ENCODE results near the gene LRG1. TPM values are rescaled to one million over a fixed set of nuclear protein-coding genes. Genes with fewer than 3 reads are reported as not detected.

LRG1 gene
- total and polyA plus RNA-seq, 4 donors: 14.4 to 56.7 (median 15.6) TPM

GRCh38 chr19:4521888-4522242, 18.0 kb downstream of the LRG1 start:
- WGBS, 2 donors: 88 to 90% methylated on average over 5 of the region's 5 CpGs
- H3K9ac ChIP-seq (ENCODE audit: insufficient read depth in 1 of 2, low read length in 2 of 2): no peak overlapping the region
- no peak overlapping the region for H3K4me3 ChIP-seq
- H3K27ac ChIP-seq (ENCODE audit: low read depth in 1 of 2, low read length in 1 of 2): no peak overlapping the region
- no peak for ATAC-seq (ENCODE audit: insufficient read depth, low FRiP score)
- DNase-seq: no peak
- no peaks in the 10 kb centered on the region for H3K36me3 ChIP-seq (ENCODE audit: control insufficient read depth in 4 of 4, insufficient read depth in 4 of 4, low read length in 4 of 4)
- TF ChIP-seq, protein P1, sequence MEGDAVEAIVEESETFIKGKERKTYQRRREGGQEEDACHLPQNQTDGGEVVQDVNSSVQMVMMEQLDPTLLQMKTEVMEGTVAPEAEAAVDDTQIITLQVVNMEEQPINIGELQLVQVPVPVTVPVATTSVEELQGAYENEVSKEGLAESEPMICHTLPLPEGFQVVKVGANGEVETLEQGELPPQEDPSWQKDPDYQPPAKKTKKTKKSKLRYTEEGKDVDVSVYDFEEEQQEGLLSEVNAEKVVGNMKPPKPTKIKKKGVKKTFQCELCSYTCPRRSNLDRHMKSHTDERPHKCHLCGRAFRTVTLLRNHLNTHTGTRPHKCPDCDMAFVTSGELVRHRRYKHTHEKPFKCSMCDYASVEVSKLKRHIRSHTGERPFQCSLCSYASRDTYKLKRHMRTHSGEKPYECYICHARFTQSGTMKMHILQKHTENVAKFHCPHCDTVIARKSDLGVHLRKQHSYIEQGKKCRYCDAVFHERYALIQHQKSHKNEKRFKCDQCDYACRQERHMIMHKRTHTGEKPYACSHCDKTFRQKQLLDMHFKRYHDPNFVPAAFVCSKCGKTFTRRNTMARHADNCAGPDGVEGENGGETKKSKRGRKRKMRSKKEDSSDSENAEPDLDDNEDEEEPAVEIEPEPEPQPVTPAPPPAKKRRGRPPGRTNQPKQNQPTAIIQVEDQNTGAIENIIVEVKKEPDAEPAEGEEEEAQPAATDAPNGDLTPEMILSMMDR (IDR thresholded peaks at IDR 0.05; ENCODE audit: control extremely low read depth, extremely low read depth): no peak
- peaks cover 0 to 4% (median 0%) of the 10 kb centered on the region in 5 donors for H3K4me1 ChIP-seq (ENCODE audit: control insufficient read depth in 5 of 5, insufficient read depth in 5 of 5, low read length in 5 of 5)
- no peaks in the 10 kb centered on the region for H3K9me3 ChIP-seq (ENCODE audit: control insufficient read depth in 4 of 4, insufficient read depth in 3 of 4, low read length in 3 of 4)
- H3K27me3 ChIP-seq (ENCODE audit: control insufficient read depth in 3 of 3, insufficient read depth in 3 of 3, low read length in 2 of 3): no peaks in the 10 kb centered on the region

DNA sequence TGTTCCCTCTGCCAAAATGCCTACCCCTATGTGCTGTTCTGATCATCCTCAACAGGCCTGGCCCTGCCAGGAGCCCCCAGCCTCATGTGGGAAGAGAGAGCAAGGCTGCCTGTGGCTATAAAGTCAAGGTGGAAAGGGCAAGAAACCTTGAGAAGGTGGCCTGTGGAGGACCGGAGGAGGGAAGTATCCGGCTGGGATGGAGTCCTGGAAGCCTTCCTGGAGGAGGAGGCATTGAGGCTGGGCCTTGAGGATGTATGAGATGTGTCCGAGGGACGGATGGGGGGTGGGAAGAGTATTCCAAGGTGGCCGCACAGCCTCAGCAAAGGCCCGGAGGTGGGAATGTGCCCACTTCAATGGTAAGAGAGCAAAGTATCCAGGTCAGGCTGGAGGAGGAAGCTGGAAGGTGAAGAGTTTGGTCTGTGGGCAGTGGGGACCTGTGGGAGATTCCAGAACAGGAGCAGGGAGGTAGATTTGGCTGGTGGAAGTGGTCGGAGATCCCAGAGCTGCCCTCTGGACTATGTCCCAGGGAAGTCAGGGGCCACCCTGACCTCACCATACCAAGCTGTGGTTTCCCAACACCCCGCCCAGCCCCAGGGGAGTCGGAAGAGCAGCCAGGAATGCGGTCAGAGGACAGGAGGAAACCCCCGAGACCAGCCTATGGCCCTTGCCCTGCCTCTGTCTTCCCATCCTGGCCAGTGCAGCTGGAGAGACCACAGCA, 18.5 kb downstream of the LRG1 start:
- no peak for ATAC-seq (ENCODE audit: insufficient read depth, low FRiP score)
- H3K36me3 ChIP-seq (ENCODE audit: control insufficient read depth in 4 of 4, insufficient read depth in 4 of 4, low read length in 4 of 4): no peaks in the 10 kb centered on the region
- no peak for DNase-seq

DNA sequence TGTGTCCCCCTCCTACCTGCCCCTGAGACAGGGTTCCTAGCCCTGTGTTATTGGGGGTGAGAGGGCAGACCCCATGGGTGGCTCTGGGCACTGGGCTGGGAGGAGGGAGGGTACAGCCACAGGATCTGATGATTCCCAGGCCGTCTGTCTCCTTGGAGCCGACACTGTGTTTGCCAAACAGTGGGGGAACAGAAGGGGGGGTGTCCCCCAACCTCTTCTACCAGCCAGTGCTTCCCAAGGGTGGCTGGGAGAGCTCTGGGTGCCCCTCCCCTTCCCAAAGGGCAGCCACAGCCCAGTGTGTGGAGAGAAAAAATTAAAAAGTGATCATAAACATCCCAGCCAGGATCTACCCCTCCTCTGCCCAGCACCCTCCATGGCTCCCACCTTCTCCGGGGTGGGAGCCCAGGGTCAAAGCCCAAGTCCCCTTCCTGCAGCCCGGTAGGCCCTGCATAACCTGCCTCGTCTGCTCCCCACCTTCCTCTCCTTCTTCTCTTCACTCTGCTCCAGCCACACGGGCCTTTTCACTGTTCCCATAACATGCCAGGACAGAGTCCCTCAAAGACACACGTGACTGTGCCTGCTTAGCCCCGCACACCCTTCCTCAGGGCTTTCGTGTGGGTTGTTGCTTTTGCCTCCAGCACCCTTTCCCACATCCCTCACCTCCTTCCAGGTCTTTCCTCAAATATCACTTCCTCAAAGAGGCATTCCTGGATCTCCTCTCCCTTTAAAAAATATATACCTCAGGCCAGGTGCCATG, 20.1 kb downstream of the LRG1 start:
- no peaks in the 10 kb centered on the region for H3K4me1 ChIP-seq (ENCODE audit: control insufficient read depth in 5 of 5, insufficient read depth in 5 of 5, low read length in 5 of 5)
- ATAC-seq (ENCODE audit: insufficient read depth, low FRiP score) (no peak), DNase-seq (no peak)
- H3K4me3 ChIP-seq: no peak overlapping the region
- no peaks in the 10 kb centered on the region for H3K36me3 ChIP-seq (ENCODE audit: control insufficient read depth in 4 of 4, insufficient read depth in 4 of 4, low read length in 4 of 4)
- WGBS, 2 donors: 70 to 76% methylated on average over 9 of the region's 9 CpGs
- H3K27me3 ChIP-seq (ENCODE audit: control insufficient read depth in 3 of 3, insufficient read depth in 3 of 3, low read length in 2 of 3): no peaks in the 10 kb centered on the region
- peak overlapping the region in 1 of 2 donors; percentile 64 for H3K27ac ChIP-seq (ENCODE audit: low read depth in 1 of 2, low read length in 1 of 2)
- TF ChIP-seq, protein P1 (IDR thresholded peaks at IDR 0.05; ENCODE audit: control extremely low read depth, extremely low read depth): no peak
- no peak overlapping the region for H3K9ac ChIP-seq (ENCODE audit: insufficient read depth in 1 of 2, low read length in 2 of 2)
- H3K9me3 ChIP-seq (ENCODE audit: control insufficient read depth in 4 of 4, insufficient read depth in 3 of 4, low read length in 3 of 4): no peaks in the 10 kb centered on the region

More for the DNA sequence above, 18.5 kb downstream of the LRG1 start:
- Histone ChIP-seq H3K9ac (ENCODE audit: insufficient read depth in 1 of 2, low read length in 2 of 2) (no peak overlapping the region), H3K27me3 (ENCODE audit: control insufficient read depth in 3 of 3, insufficient read depth in 3 of 3, low read length in 2 of 3) (no peaks in the 10 kb centered on the region), H3K4me1 (ENCODE audit: control insufficient read depth in 5 of 5, insufficient read depth in 5 of 5, low read length in 5 of 5) (peaks cover 0 to 4% (median 0%) of the 10 kb centered on the region in 5 donors), H3K4me3 (no peak overlapping the region), H3K27ac (ENCODE audit: low read depth in 1 of 2, low read length in 1 of 2) (no peak overlapping the region), H3K9me3 (ENCODE audit: control insufficient read depth in 4 of 4, insufficient read depth in 3 of 4, low read length in 3 of 4) (no peaks in the 10 kb centered on the region)
- TF ChIP-seq, protein P1 (IDR thresholded peaks at IDR 0.05; ENCODE audit: control extremely low read depth, extremely low read depth): no peak
- 78 to 83% methylated on average over 10 to 11 of the region's 11 CpGs for WGBS, 2 donors

All from lung (tissue), 12 donors.